SK-N-SH (cell line): ENCODE results near the gene ELAC2. TPM values are rescaled to one million over a fixed set of nuclear protein-coding genes. Genes with fewer than 3 reads are reported as not detected.

Source experiments
- CTCF ChIA-PET: fragments of 300-600, 350-600 bp; formaldehyde crosslinking; extraction: SDS; loops from one replicate; lab custom pipeline; 2021; lab: Yijun Ruan, JAX
- POLR2A ChIA-PET: fragments of 350-600 bp; sonication (Branson Sonifier 250); formaldehyde crosslinking; extraction: SDS; loops from one replicate; lab custom pipeline; 2020; ENCODE audit warnings: antibody characterized with exemption, inconsistent platforms; lab: Yijun Ruan, JAX
- DNase-seq: peaks from one replicate; pipeline ENCODE4 v3.0.0; 2012
- H2AFZ ChIP-seq: fragments of 200-600 bp; sonication (generic); 2 replicates; pipeline ENCODE4 v1.8.1; 2016; ENCODE audit warnings: antibody characterized with exemption, mild to moderate bottlenecking, low read depth
- H3F3A ChIP-seq: fragments of 200-600 bp; sonication (generic); replicated peaks from 2 replicates; pipeline ENCODE3; 2016; ENCODE audit warnings: antibody characterized with exemption, mild to moderate bottlenecking; ENCODE audit not compliant: insufficient read depth
- H3K27ac ChIP-seq, 2 experiments: fragments of 200-500 bp in 1 of 2; fragments of 200-600 bp in 1 of 2; sonication (Bioruptor generic) in 1 of 2; sonication (generic), shearing (Covaris generic) in 1 of 2; 2 replicates each; pipeline versions ENCODE4 v1.5.1 to v1.6.1; 2014 to 2016; ENCODE audit warnings: low read depth in 2 of 2, inconsistent platforms in 1 of 2, low read length in 1 of 2, mild to moderate bottlenecking in 1 of 2, mixed read lengths in 1 of 2
- H3K27me3 ChIP-seq: fragments of 200-600 bp; sonication (generic), shearing (Covaris generic); 2 replicates; pipeline ENCODE4 v1.6.1; 2016; ENCODE audit warnings: mixed run types; ENCODE audit not compliant: insufficient read depth
- H3K36me3 ChIP-seq, 2 experiments: fragments of 200-500 bp in 1 of 2; fragments of 200-600 bp in 1 of 2; sonication (Bioruptor generic) in 1 of 2; sonication (generic) in 1 of 2; replicated peaks in 1 of 2; 2 replicates each; pipeline versions ENCODE3 to v1.5.1; 2014 to 2016; ENCODE audit warnings: low read length in 1 of 2, mild to moderate bottlenecking in 1 of 2; ENCODE audit not compliant: insufficient read depth in 2 of 2, control insufficient read depth in 1 of 2
- H3K4me1 ChIP-seq, 2 experiments: fragments of 200-500 bp in 1 of 2; fragments of 200-600 bp in 1 of 2; sonication (Bioruptor generic) in 1 of 2; sonication (generic), shearing (Covaris generic) in 1 of 2; 2 replicates each; pipeline versions ENCODE4 v1.5.1 to v1.6.1; 2014 to 2016; ENCODE audit warnings: low read depth in 1 of 2, low read length in 1 of 2, mixed run types in 1 of 2; ENCODE audit not compliant: insufficient read depth in 2 of 2, control insufficient read depth in 1 of 2
- H3K4me2 ChIP-seq: fragments of 200-600 bp; sonication (generic), shearing (Covaris generic); 2 replicates; pipeline ENCODE4 v1.6.1; 2017; ENCODE audit warnings: mixed run types
- H3K4me3 ChIP-seq, 2 experiments: fragments of 200-500 bp in 1 of 2; fragments of 200-600 bp in 1 of 2; sonication (Bioruptor generic) in 1 of 2; sonication (generic), shearing (Covaris generic) in 1 of 2; 2 replicates each; pipeline versions ENCODE4 v1.5.1 to v1.8.1; 2014 to 2016; ENCODE audit warnings: low read depth in 2 of 2, inconsistent platforms in 1 of 2, low read length in 1 of 2, mild to moderate bottlenecking in 1 of 2, mixed read lengths in 1 of 2, moderate library complexity in 1 of 2
- H3K79me2 ChIP-seq: fragments of 200-600 bp; sonication (generic); 2 replicates; pipeline ENCODE4 v1.8.1; 2017; ENCODE audit warnings: mild to moderate bottlenecking; ENCODE audit not compliant: insufficient read depth
- H3K9ac ChIP-seq: fragments of 200-600 bp; sonication (generic); 2 replicates; pipeline ENCODE4 v1.6.1; 2017; ENCODE audit warnings: mixed run types
- H3K9me2 ChIP-seq: fragments of 200-600 bp; sonication (generic); 2 replicates; pipeline ENCODE4 v1.6.1; 2017; ENCODE audit warnings: mixed run types
- H3K9me3 ChIP-seq: fragments of 200-600 bp; sonication (generic); 2 replicates; pipeline ENCODE4 v1.6.1; 2017; ENCODE audit warnings: mixed run types, mild to moderate bottlenecking, moderate library complexity
- H4K20me1 ChIP-seq: fragments of 200-600 bp; sonication (generic); 2 replicates; pipeline ENCODE4 v1.6.1; 2017; ENCODE audit warnings: mild to moderate bottlenecking, mixed run types; ENCODE audit not compliant: insufficient read depth
- EZH2phosphoT487 ChIP-seq: fragments of 200-600 bp; sonication (generic); IDR thresholded peaks from 2 replicates; pipeline ENCODE4 v1.6.1; 2017; ENCODE audit warnings: low read depth, mixed run types, mild to moderate bottlenecking, antibody characterized with exemption, moderate library complexity, borderline replicate concordance
- FOSL2 ChIP-seq: IDR thresholded peaks from 2 replicates; pipeline ENCODE4 v1.4.0; 2012; ENCODE audit warnings: low read depth, mild to moderate bottlenecking, moderate library complexity, borderline replicate concordance
- FOXM1 ChIP-seq: IDR thresholded peaks from 2 replicates; pipeline ENCODE4 v1.4.0; 2012; ENCODE audit warnings: low read depth, mild to moderate bottlenecking
- GABPA ChIP-seq: IDR thresholded peaks from 2 replicates; pipeline ENCODE4 v1.4.0; 2012; ENCODE audit warnings: low read depth, mild to moderate bottlenecking
- JUND ChIP-seq: IDR thresholded peaks from 2 replicates; pipeline ENCODE4 v1.4.0; 2012
- MXI1 ChIP-seq: IDR thresholded peaks from 2 replicates; pipeline ENCODE4 v1.6.1; 2012; ENCODE audit warnings: mild to moderate bottlenecking, low read depth, low read length, improper control_type of control experiment
- NRF1 ChIP-seq: IDR thresholded peaks from 2 replicates; pipeline ENCODE4 v1.6.1; 2012; ENCODE audit warnings: low read depth, mild to moderate bottlenecking, low read length
- POLR2AphosphoS5 ChIP-seq: IDR thresholded peaks from 2 replicates; pipeline ENCODE4 v1.6.1; 2012; ENCODE audit warnings: low read depth, low read length
- RAD21 ChIP-seq: IDR thresholded peaks from 2 replicates; pipeline ENCODE4 v1.6.1; 2012; ENCODE audit warnings: mild to moderate bottlenecking, low read length
- RCOR1 ChIP-seq: fragments of 150-350 bp; IDR thresholded peaks from 2 replicates; pipeline ENCODE4 v1.6.1; 2017; ENCODE audit warnings: antibody characterized with exemption, low read length
- RFX5 ChIP-seq: IDR thresholded peaks from 2 replicates; pipeline ENCODE4 v1.6.1; 2012; ENCODE audit warnings: mild to moderate bottlenecking, improper control_type of control experiment, low read length
- RXRA ChIP-seq: IDR thresholded peaks from 2 replicates; pipeline ENCODE4 v1.4.0; 2012; ENCODE audit warnings: low read depth, mild to moderate bottlenecking, borderline replicate concordance
- SIN3A ChIP-seq: IDR thresholded peaks from 2 replicates; pipeline ENCODE4 v1.6.1; 2012; ENCODE audit warnings: low read depth, mild to moderate bottlenecking, low read length, moderate library complexity, borderline replicate concordance
- SMC3 ChIP-seq: IDR thresholded peaks from 2 replicates; pipeline ENCODE4 v1.6.1; 2012; ENCODE audit warnings: low read depth, low read length, improper control_type of control experiment
- TEAD4 ChIP-seq: IDR thresholded peaks from 2 replicates; pipeline ENCODE4 v1.4.0; 2012; ENCODE audit warnings: mild to moderate bottlenecking, borderline replicate concordance; ENCODE audit not compliant: insufficient read depth
- YY1 ChIP-seq: IDR thresholded peaks from 2 replicates; pipeline ENCODE4 v1.4.0; 2012; ENCODE audit warnings: low read depth, mild to moderate bottlenecking
- ZBTB33 ChIP-seq: IDR thresholded peaks from 2 replicates; pipeline ENCODE4 v1.4.0; 2012; ENCODE audit warnings: low read depth, borderline replicate concordance
- WGBS: methylation state at CpG from one replicate; pipeline ENCODE4 v1.1.6; 2017; ENCODE audit warnings: low lambda C conversion rate; 5-methylcytosine and 5-hydroxymethylcytosine counted together
- polyA plus RNA-seq, 3 experiments: library from polyadenylated mRNA; depleted of rRNA; stranded (reverse); fragments of >200 nt; gene quantifications; 2 replicates each; pipeline ENCODE4 v1.2.3, GENCODE V29; 2012
- TF ChIP-seq, protein P1 (sequence below): IDR thresholded peaks from 2 replicates; pipeline ENCODE4 v1.4.0; 2012; ENCODE audit warnings: low read depth
- TF ChIP-seq, protein P2 (sequence below): IDR thresholded peaks from 2 replicates; pipeline ENCODE4 v1.4.0; 2012; ENCODE audit warnings: low read depth, borderline replicate concordance
- TF ChIP-seq, protein P3 (sequence below): IDR thresholded peaks from 2 replicates; pipeline ENCODE4 v1.6.1; 2012; ENCODE audit warnings: mild to moderate bottlenecking, low read depth, low read length, moderate library complexity

Gene ELAC2
- polyA plus RNA-seq, 1 of the 3 experiments (the other 2 are of a cell fraction), result 77.6 TPM

GRCh38 chr17:13000561-13000960, 17.3 kb downstream of the ELAC2 start:
- CTCF ChIA-PET, result no interaction called here
- no peaks in the 10 kb centered on the region for H3K9me3 ChIP-seq
- no peak overlapping the region for H3K4me3 ChIP-seq
- no peak for DNase-seq
- no peaks in the 10 kb centered on the region for H3K79me2 ChIP-seq
- 98% methylated on average over 6 of the region's 8 CpGs for WGBS
- peaks cover 29 to 93% of the 10 kb centered on the region in 2 experiments for H3K36me3 ChIP-seq
- no peak for TF ChIP-seq NRF1
- TF ChIP-seq MXI1, result no peak
- no peak for TF ChIP-seq RXRA
- TF ChIP-seq SMC3, result no peak
- no peak for TF ChIP-seq FOXM1
- TF ChIP-seq, all 33 proteins: peak for 0
- Histone ChIP-seq H3F3A (no peaks in the 10 kb centered on the region), H3K4me1 (no peaks in the 10 kb centered on the region), H4K20me1 (no peaks in the 10 kb centered on the region; the same call in 1 of the 2 replicates), H3K9me2 (no peaks in the 10 kb centered on the region), H3K27ac (no peak overlapping the region), H3K9ac (no peak overlapping the region), H2AFZ (no peak overlapping the region), H3K27me3 (no peaks in the 10 kb centered on the region), H3K4me2 (no peak overlapping the region)
- POLR2A ChIA-PET, result no interaction called here

GRCh38 chr17:12998874-12999273, 19.0 kb downstream of the ELAC2 start:
- Histone ChIP-seq H3F3A (no peaks in the 10 kb centered on the region), H3K27me3 (no peaks in the 10 kb centered on the region), H3K4me2 (no peak overlapping the region), H3K79me2 (no peaks in the 10 kb centered on the region), H3K36me3 (peaks cover 29 to 94% of the 10 kb centered on the region in 2 experiments), H3K9ac (no peak overlapping the region), H3K4me3 (no peak overlapping the region), H2AFZ (no peak overlapping the region), H3K9me2 (no peaks in the 10 kb centered on the region), H3K9me3 (no peaks in the 10 kb centered on the region), H3K4me1 (no peaks in the 10 kb centered on the region), H3K27ac (no peak overlapping the region), H4K20me1 (no peaks in the 10 kb centered on the region; the same call in 1 of the 2 replicates)
- TF ChIP-seq RAD21 (no peak), SMC3 (no peak), ZBTB33 (no peak), RFX5 (no peak), GABPA (no peak), TEAD4 (no peak), EZH2phosphoT487 (no peak), YY1 (no peak), POLR2AphosphoS5 (no peak), SIN3A (no peak), RCOR1 (no peak), FOSL2 (no peak), FOXM1 (no peak), JUND (no peak)
- TF ChIP-seq, protein P1, sequence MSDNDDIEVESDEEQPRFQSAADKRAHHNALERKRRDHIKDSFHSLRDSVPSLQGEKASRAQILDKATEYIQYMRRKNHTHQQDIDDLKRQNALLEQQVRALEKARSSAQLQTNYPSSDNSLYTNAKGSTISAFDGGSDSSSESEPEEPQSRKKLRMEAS, result no peak
- TF ChIP-seq, protein P2, sequence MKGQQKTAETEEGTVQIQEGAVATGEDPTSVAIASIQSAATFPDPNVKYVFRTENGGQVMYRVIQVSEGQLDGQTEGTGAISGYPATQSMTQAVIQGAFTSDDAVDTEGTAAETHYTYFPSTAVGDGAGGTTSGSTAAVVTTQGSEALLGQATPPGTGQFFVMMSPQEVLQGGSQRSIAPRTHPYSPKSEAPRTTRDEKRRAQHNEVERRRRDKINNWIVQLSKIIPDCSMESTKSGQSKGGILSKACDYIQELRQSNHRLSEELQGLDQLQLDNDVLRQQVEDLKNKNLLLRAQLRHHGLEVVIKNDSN, result no peak
- TF ChIP-seq, protein P3, sequence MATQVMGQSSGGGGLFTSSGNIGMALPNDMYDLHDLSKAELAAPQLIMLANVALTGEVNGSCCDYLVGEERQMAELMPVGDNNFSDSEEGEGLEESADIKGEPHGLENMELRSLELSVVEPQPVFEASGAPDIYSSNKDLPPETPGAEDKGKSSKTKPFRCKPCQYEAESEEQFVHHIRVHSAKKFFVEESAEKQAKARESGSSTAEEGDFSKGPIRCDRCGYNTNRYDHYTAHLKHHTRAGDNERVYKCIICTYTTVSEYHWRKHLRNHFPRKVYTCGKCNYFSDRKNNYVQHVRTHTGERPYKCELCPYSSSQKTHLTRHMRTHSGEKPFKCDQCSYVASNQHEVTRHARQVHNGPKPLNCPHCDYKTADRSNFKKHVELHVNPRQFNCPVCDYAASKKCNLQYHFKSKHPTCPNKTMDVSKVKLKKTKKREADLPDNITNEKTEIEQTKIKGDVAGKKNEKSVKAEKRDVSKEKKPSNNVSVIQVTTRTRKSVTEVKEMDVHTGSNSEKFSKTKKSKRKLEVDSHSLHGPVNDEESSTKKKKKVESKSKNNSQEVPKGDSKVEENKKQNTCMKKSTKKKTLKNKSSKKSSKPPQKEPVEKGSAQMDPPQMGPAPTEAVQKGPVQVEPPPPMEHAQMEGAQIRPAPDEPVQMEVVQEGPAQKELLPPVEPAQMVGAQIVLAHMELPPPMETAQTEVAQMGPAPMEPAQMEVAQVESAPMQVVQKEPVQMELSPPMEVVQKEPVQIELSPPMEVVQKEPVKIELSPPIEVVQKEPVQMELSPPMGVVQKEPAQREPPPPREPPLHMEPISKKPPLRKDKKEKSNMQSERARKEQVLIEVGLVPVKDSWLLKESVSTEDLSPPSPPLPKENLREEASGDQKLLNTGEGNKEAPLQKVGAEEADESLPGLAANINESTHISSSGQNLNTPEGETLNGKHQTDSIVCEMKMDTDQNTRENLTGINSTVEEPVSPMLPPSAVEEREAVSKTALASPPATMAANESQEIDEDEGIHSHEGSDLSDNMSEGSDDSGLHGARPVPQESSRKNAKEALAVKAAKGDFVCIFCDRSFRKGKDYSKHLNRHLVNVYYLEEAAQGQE, result no peak
- POLR2A ChIA-PET, result interaction anchor here (1.3 kb wide), 1 partner anchor 19 kb away, joined by 3 read pairs; the partner anchor contains the start of gene ELAC2
- 96% methylated on average over 5 of the region's 5 CpGs for WGBS
- no peak for DNase-seq
- CTCF ChIA-PET, result no interaction called here
